GM11168 (cell line): ENCODE results near the gene LYVE1.

Experiments used
- in situ Hi-C: fragments of 300-500 bp; cut with MboI; formaldehyde crosslinking; loops from one replicate; pipeline ENCODE4 v1.12.0; 2022; ENCODE audit warnings: low sequenced_read_pairs; ENCODE audit not compliant: unreplicated experiment

Gene LYVE1

DNA sequence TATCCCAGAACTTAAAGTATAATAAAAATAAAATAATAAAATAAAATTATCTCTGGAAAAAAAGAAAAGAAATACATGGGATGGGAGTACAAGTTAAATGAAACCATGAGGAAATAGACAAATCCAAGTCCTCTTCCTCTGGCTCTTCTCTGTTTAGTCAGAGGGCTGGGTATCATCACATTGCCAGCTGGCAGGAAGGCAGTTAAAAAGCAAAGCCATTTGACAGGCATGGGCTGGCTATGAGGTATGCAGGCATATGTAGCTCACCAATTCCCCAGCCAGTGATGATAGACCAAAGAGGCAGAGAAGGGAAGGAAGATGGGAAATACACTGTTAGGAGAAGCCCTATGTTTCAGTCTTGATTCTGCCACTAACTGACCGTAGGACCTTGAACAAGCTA, 6.5 kb downstream of the LYVE1 start:
- in situ Hi-C loops: no loop called here

DNA sequence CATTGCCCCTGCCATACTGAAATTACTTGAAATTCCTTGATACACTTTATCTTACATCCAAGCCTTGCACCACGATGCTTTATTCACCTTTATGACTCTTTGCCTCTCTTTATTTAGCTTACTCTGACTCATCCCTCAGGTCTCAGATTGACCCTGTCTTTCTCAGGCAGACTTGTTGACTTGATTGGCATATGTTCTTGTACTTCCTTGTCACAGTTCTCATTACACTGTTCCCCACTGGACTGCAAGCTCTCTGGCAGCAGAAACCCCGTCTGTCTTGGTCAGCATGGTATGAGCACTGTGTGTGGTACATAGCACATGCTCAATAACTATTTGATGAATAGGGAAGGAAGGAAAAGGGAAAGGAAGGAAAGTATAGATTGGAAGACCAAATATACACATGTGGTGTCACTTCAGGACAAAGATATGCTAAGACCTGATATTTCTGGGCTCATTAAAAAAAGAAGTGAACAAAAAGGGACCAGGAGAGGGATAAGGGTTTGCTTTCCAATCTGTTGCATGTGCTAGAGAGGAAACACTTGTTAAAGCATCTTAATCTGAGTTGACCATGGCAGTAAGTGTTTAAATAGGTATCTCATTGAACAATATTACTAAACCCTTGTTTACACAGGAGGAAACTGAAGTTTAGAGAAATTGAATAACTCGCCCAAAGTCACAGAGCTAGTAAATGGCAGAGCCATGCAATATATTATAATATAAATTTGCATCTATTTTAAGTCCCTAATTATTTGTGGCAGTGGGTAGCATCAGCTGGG, 7.2 kb downstream of the LYVE1 start:
- in situ Hi-C loops: no loop called here

DNA sequence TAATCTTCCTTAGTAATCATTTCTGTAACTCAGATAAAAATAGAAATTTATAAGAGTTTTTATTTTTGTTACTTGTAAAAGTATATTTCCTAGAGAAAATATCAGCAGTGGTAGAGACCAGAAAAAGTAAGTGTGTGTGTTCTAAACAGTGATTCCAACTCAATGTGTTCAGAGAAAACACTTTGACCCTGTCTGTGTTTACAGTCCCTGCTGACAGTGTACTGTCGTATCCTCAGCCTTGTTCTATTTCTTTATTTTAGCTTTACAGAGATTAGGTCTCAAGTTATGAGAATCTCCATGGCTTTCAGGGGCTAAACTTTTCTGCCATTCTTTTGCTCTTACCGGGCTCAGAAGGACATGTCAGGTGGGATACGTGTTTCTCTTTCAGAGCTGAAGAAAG, 10.2 kb downstream of the LYVE1 start:
- in situ Hi-C loops: no loop called here

DNA sequence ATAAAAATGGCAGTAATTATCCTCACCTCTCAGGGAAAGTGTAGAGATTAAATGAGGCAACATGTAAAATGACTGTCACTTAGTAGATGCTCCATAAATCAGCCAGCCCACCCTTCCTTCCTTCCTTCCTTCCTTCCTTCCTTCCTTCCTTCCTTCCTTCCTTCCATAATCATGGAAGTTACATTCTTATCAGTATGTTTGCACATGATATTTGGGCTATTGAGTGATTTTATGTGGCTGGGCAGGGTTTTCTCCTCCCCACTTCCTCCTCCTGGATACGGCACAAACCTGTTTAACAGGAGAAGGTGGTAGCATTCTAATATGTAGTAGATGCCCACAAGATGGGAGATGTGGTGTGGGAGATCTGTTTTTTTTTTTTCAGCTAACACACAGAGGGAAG, 11.9 kb downstream of the LYVE1 start:
- in situ Hi-C loops: no loop called here

DNA sequence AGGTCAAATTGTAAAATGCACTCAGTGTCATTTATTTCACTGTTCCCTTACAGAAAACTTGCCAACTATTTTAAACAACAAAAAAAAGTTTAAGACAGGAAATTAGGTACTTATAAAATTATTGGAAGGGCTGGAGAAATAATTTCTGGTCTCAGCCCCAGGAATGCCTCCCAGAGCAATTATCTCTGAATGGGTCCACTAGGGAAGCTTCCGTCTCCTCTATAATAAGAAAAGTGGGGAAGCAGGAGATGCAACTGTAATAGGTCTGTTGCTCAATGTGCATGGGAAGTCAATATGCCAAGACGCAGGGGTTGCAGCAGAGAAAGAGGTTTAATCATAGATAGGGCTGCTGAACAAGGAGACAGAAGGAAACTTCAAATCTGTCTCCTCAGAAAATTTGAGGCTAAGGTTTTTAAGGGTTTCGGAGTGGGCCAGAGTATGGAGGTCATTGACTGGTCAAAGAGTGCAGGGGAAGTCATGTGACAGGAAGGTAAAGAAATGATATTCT, 16.6 kb downstream of the LYVE1 start:
- in situ Hi-C loops: no loop called here

DNA sequence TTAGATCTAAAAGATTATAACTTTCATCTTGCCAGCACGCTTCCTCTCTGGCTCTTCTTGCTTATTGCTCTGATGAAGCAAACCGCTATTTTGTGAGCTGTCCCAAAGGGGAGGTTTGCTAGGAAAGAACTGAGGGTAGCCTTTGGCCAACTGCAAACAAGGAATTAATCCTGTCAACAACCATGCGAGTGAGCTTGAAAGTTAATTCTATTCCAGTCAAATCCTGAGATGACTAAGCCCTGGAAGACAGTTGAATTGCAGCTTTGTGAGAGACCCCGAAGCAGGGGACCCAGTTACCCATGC, 17.2 kb downstream of the LYVE1 start:
- in situ Hi-C loops: no loop called here

DNA sequence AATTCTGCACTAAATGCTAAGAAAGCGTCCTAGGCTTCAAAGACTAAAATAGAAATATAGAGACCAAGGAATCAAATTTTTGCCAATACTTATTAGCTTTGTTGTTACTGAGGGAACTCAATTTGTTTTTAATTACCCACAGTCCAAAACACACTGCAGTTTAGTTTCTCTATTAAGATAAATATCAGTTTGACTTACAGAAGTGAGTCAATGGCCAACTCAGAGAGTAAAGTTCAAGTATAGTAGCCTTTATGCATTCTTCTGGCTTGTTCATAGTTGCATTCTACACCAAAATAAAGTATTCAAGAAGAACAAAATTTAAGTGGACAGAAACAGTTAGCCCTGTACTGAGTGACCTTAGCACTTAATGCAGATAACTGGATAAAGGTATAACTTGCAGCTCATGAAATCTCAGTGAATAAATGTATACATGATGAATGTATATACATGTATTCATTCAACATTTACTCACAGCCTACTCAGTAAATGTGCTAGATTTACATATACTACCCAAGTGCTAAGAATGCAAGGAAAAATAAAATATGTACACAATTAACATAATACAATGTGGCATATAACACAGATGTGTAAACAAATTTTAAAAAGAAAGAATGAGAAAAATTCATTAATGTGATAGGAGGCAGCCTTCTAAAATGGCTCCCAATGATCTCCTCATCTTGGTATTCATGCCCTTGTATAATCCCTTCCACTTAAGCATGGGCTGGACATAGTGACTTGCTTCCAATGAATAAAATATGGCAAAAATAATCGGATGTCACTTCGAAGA, 17.8 kb downstream of the LYVE1 start:
- in situ Hi-C loops: no loop called here

DNA sequence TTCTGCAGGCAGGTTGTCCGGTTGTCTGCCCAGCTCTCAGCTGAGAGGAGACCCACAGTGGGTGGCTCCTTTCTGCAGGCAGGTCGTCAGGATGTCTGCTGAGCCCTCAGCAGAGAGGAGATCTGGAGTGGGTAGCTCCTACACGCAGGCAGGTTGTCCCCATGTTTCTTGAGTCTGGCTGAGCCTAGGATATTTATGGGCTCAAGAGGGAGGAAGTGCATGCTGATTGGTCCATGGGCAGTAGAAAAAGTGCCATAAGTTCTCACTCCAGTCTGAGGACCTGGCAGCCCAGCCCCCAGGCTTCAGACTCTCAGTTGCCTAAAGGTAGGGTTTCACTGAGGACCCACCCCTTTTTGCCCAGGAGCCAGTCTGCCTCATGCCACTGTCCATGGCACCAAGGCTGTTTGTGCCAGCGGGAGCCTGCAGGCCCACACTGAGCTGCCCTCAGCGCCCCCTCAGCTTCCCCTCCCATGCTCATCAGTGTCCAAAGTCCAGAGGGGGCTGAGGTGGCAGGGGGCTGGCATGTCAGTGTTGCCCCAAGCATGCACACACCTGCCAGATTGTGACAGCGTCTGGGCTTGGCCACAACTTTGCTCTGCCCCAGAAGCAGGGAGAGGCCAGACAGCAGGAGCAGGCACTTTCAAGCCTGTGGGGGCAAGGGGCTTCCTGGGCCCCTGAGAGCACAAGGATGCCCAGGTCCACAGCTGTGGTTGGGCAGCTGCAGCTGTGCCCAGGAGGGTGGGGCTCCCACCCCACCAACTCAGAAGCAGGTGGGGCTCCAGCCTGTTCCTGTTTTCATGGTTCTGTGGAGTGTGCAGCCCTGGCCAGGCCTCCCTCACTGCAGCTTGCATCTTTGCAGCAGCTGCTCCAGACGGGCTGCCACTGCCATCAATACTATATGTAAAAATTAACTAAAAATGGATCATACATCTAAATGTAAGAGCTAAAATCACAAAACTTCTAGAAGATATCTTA, 23.7 kb downstream of the LYVE1 start:
- in situ Hi-C loops: no loop called here

DNA sequence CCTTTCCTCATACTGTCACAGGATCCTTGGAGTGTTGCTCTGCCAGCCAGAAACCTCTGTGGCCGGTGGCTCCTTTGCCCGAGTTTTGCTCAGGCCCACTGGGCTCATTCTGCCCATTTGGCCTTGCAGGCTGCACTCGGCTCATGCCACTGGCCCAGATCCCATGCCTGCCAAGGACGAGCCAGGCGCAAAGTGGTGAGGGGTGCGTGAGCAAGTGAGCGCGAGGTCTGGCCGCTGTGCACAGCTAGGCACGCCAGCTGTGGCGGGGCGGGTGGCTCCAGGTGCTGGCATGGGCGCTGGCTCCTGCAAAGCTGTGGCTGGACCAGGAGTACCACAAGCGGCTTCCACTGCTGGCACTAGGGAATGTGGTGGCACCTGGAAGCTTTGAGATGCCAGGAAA, 24.7 kb downstream of the LYVE1 start:
- in situ Hi-C loops: no loop called here

DNA sequence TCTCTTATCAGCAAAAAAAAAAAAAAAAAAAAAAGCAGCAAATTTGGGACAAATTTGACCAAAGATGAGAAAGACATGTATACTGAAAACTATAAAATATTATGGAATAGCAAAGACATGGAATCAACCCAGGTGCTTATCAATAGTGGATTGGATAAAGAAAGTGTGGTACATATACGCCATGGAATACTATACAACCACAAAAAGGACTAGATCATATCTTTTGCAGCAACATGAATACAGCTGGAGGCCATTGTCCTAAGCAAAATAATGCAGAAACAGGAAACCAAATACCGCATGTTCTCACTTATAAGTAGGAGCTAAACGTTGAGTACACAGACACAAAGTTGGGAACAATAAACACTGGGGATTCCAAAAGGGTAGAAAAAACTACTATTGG, 25.7 kb downstream of the LYVE1 start:
- in situ Hi-C loops: no loop called here

DNA sequence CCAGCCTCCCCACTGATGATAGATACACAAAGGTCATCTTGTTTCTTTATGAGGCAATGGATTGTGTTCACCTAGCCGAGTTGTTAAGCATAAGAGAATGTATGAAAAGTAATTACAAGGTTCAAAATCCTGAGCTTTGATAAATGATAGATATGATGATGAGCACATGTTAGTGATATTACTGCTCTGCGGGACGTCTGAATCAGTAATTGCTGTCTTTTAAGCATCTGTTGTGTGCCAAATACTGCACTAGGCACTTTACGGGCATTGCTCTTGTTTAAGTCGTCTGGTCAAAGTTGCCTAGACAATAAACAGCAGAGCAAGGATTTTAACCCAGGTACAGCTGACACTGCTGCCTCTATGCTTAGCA, 26.9 kb downstream of the LYVE1 start:
- in situ Hi-C loops: no loop called here

DNA sequence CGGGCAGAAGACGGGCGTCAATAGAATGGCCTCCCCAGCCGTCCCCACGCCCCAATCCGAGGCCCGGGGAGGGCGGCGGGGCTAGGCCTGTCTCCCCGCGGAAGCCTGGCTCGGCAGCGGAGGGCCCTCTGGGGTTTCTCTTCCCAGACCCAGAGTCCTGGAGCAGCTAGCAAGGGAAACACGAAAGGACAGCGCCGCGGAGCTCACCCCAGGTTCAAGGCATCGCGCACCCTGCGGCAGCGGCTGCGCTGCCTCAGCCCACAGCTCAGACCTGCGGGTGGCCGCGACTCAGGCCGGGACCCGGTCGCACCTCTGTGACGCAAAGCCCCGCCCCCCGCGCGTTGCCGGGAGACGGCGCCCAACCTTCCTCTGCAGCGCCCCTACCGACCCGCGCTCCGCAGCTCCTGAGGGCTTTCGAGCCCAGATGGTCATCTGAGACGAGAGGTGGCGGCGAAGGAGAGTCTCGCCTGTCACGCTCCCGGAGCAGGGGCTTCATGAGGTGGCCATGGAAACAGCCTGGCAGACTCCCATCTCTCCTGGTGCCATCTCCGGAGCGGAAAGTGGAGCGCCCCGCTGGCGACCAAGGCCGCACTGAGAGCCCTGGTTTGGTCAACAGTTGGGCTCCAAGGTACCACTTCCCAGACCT, 27.4 kb downstream of the LYVE1 start, which contains the start of gene RNF141:
TSS of gene RNF141 (minus strand) at position 273 of the 646 bp plus-strand sequence. CDS start 7,029 bp downstream, outside the sequence.
- in situ Hi-C loops: no loop called here

DNA sequence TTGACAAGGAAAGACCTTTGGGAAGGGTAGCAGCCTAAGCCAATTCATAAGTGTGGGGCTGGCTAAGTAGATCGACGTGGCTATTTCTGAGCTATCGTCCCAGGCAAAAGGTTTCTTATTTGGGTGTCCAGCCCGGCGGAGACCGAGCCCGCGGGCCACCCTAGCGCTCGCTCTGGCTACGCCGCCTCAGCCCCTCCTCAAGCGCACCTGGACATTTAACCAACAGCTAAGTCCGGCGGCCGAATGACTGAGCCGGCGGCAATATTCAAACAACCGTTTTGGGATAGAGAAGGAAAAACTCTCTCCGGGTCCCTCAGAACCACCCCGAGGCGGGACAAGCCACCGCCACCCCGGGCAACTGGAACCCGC, 27.9 kb downstream of the LYVE1 start:
- in situ Hi-C loops: no loop called here

DNA sequence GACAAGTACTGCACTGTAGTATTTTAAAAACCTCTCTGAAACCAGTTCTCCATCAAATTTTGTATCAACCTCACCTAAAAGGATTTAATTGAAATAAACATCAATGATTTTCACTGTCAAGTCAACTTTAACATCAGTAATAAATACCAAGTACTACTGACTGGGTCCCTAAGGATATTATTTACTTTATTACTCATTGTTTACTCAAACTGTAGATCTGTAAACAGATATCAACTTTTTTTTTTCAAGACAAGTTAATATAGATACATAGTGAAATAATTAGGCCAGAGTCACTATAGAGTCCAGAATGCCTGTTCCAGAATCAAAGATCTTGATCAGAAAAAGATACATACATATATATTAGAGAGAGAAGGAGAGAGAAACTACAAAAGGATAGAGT, 29.1 kb downstream of the LYVE1 start:
- in situ Hi-C loops: no loop called here

DNA sequence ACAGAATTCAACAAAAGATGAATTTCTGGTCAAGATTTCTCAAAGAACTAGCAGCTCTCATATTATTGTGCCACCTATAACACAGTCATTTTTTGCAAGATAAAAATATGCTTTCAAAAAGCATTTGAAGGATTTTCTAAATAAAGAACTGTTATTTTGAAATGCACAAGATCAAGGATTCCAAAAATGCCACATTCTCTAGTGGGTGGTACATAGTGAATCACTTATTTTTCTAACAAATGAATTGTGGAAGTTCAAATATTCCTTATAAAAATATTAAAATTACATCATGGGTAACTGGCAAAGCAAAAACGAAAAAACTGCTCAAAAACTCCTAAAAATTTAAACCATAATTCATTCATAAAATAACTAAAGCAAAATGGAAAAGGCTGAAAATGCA, 29.5 kb downstream of the LYVE1 start:
- in situ Hi-C loops: no loop called here

DNA sequence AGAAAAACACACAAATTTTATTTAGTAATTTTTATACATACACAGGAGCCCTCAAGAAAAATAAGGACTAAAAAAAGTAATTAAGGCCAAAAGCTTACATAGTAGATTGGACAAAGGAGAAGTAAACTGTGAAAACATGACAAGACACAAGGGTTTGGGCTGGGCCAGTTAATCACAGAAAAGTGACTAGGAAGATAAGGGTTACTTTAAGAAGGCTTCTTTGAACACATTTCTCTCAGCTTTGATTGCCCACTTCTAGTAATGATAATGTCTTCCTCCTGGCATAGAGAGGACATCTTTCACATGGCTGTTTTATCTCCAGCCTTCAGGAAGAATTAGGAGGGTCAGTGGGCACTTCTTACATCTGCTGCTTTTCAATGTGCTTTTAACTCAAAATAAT, 30.9 kb downstream of the LYVE1 start:
- in situ Hi-C loops: no loop called here

DNA sequence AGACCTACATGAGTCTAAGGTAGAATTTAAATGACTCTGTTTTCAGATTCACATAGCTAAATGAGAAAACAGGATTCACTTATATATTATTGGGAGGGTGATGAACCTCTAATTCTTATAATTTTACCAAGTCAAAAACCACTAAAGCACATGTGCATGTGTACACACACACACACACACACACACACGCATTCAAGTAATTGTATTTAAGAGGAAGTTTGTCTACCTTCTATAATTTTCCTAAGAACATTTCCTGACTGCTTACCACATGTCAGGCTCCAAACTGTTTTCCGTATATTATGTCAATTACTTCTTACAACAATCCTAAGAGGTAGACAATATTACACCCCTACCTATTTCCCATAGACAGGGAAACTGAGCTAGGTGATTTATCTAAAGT, 34.1 kb downstream of the LYVE1 start:
- in situ Hi-C loops: no loop called here

DNA sequence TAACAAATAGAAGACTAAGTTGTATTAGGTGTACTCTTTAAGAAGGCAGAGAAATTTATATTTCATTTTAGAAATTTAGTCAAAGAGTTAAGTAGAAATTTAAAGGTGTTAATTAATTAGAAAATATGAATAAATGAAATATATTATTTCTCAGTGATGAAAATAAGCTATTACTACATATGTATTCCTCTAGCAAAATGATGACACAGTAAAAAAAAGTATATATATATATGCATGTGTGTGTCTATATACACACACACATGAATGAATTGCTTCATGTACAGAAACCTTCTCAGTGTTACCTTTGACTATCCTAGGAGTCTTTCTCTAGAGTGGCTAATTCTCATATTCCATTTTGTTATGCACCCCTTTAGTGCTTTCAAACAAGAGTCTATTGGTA, 35.1 kb downstream of the LYVE1 start:
- in situ Hi-C loops: no loop called here

DNA sequence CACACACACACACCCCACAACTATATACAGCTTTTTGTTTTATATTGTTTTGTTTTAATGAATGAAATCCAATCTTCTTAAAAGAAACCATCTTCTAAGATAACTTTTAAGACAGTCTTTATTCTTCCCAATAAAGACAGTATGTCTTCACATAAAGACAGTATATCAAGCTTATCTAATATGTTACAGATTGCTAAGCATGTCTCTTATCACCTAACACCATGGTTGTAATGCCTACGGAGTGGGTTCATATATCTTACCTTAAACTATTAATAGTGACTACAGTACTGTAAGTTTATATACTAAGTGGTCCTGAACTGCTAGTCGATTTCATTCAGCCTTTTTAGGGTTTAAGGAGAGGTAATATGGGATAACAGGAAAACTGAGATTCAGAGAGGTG, 35.9 kb downstream of the LYVE1 start:
- in situ Hi-C loops: no loop called here

DNA sequence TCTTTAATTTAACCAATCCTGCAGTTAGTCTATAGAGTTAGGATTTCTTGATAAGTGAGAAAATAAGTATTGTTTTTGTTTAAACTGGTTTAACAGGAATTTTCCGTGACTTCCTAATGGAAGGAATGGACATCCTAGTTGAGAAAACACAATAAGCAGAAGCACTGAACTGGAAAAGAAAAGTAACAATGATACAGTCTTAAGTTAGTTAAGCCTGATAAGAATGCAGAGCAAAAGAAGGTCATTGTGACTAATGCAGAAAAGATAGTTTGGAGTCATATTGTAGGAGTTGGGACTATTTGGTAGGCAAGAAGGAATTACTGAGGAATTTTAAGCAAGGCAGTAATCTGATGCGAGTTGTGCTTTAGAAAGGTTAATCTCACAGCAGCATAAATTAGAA, 39.2 kb downstream of the LYVE1 start:
- in situ Hi-C loops: loop anchor here (10.0 kb wide), 1 partner anchor 206 kb away; no protein-coding TSS in a partner anchor
